ENCODE measurements around the gene MPC2.

MPC2 gene

DNA sequence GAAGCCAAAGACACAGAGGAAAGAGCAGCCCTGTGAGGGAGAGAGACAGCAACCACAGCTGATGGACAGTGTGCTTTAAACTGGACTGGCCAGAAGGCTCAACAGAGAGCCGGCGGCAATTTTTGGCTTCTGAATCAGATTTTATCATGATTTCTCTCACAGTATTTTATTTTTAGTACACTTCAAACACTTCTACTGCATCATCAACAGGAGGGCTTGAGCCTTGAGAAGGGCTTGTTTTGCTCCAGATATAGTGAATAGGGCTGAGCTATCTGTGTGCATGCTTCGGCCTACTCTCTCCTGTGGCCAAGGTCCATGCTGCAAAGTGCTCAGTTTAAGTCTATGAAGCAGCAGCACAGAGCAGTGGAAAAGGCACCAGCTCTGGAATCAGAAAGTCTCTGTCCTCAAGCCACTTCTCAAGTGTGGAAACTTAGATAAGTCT, 56.3 kb downstream of the MPC2 start:
- Histone ChIP-seq H3K27me3 (ENCODE audit: insufficient read depth, low read length, poor library complexity, severe bottlenecking) (no peaks in the 10 kb centered on the region), H3K9ac (ENCODE audit: low read depth, low read length, poor library complexity, severe bottlenecking) (no peak overlapping the region), H3K36me3 (ENCODE audit: insufficient read depth, low read length) (no peaks in the 10 kb centered on the region), H3F3A (ENCODE audit: low read depth) (no peaks in the 10 kb centered on the region), H3K4me1 (ENCODE audit: insufficient read depth, low read length, poor library complexity, severe bottlenecking) (no peaks in the 10 kb centered on the region), H3K4me2 (ENCODE audit: low read depth, low read length, poor library complexity, severe bottlenecking) (no peak overlapping the region), H3K4me3 (ENCODE audit: low read length, poor library complexity, severe bottlenecking) (no peak overlapping the region), H4K20me1 (ENCODE audit: insufficient read depth, low read length, poor library complexity, severe bottlenecking) (no peaks in the 10 kb centered on the region), H2AFZ (ENCODE audit: low read length) (0 out of 2 replicates have a peak overlapping the region, but pooled peaks have one; percentile 10), H3K9me2 (replicated peaks; ENCODE audit: low read depth, low read length) (no peaks in the 10 kb centered on the region), H3K79me2 (ENCODE audit: insufficient read depth, low read length) (no peaks in the 10 kb centered on the region), H3K9me3 (ENCODE audit: insufficient read depth, low read depth, low read length) (no peaks in the 10 kb centered on the region)
- no peak for TF ChIP-seq CTCF (conservative IDR thresholded peaks at IDR 0.05; ENCODE audit: low read length)
- no peak for TF ChIP-seq EZH2phosphoT487 (IDR thresholded peaks at IDR 0.05; ENCODE audit: borderline replicate concordance)

- no peaks in the 10 kb centered on the region for H3K9me2 ChIP-seq (replicated peaks; ENCODE audit: low read depth, low read length)
- H2AFZ ChIP-seq (ENCODE audit: low read length): no peak overlapping the region
- H3K36me3 ChIP-seq (ENCODE audit: insufficient read depth, low read length): no peaks in the 10 kb centered on the region
- no peak overlapping the region for H3K9ac ChIP-seq (ENCODE audit: low read depth, low read length, poor library complexity, severe bottlenecking)
- no peak overlapping the region for H3K4me3 ChIP-seq (ENCODE audit: low read length, poor library complexity, severe bottlenecking)
- no peaks in the 10 kb centered on the region for H4K20me1 ChIP-seq (ENCODE audit: insufficient read depth, low read length, poor library complexity, severe bottlenecking)
- H3F3A ChIP-seq (ENCODE audit: low read depth): no peaks in the 10 kb centered on the region
- no peak for TF ChIP-seq CTCF (conservative IDR thresholded peaks at IDR 0.05; ENCODE audit: low read length)
- no peaks in the 10 kb centered on the region for H3K27me3 ChIP-seq (ENCODE audit: insufficient read depth, low read length, poor library complexity, severe bottlenecking)
- no peaks in the 10 kb centered on the region for H3K4me1 ChIP-seq (ENCODE audit: insufficient read depth, low read length, poor library complexity, severe bottlenecking)
- H3K9me3 ChIP-seq (ENCODE audit: insufficient read depth, low read depth, low read length): no peaks in the 10 kb centered on the region
- no peaks in the 10 kb centered on the region for H3K79me2 ChIP-seq (ENCODE audit: insufficient read depth, low read length)
- no peak overlapping the region for H3K4me2 ChIP-seq (ENCODE audit: low read depth, low read length, poor library complexity, severe bottlenecking)
Measured at GRCh38 chr1:167879508-167879907, 57.4 kb downstream of the MPC2 start.

- Histone ChIP-seq H3F3A (ENCODE audit: low read depth) (no peaks in the 10 kb centered on the region), H4K20me1 (ENCODE audit: insufficient read depth, low read length, poor library complexity, severe bottlenecking) (no peaks in the 10 kb centered on the region), H3K27me3 (ENCODE audit: insufficient read depth, low read length, poor library complexity, severe bottlenecking) (no peaks in the 10 kb centered on the region), H3K4me2 (ENCODE audit: low read depth, low read length, poor library complexity, severe bottlenecking) (no peak overlapping the region), H3K9ac (ENCODE audit: low read depth, low read length, poor library complexity, severe bottlenecking) (no peak overlapping the region), H3K79me2 (ENCODE audit: insufficient read depth, low read length) (no peaks in the 10 kb centered on the region), H3K36me3 (ENCODE audit: insufficient read depth, low read length) (no peaks in the 10 kb centered on the region), H3K9me3 (ENCODE audit: insufficient read depth, low read depth, low read length) (no peaks in the 10 kb centered on the region), H2AFZ (ENCODE audit: low read length) (no peak overlapping the region), H3K9me2 (replicated peaks; ENCODE audit: low read depth, low read length) (no peaks in the 10 kb centered on the region), H3K4me1 (ENCODE audit: insufficient read depth, low read length, poor library complexity, severe bottlenecking) (no peaks in the 10 kb centered on the region), H3K4me3 (ENCODE audit: low read length, poor library complexity, severe bottlenecking) (no peak overlapping the region)
- TF ChIP-seq EZH2phosphoT487 (IDR thresholded peaks at IDR 0.05; ENCODE audit: borderline replicate concordance) (no peak), CTCF (conservative IDR thresholded peaks at IDR 0.05; ENCODE audit: low read length) (no peak)
Measured at GRCh38 chr1:167878372-167879160, 58.3 kb downstream of the MPC2 start.

Measured in Loucy (cell line).